Natural killer cell (primary cell): ENCODE results near the gene ABCB9. TPM values are rescaled to one million over a fixed set of nuclear protein-coding genes. Genes with fewer than 3 reads are reported as not detected.

Experiments used
- ATAC-seq, 3 donors: fragments of 150-1000 bp in 2 of 3; fragments of 200-7000 bp in 1 of 3; cut with Tn5 transposase; 1 replicate in 1 of 3; 2 replicates in 2 of 3; pipeline ENCODE4 v1.10.0; 2021; ENCODE audit warnings: mild to moderate bottlenecking in 2 of 3, moderate library complexity in 2 of 3
- DNase-seq, 2 donors: peaks; one replicate each; pipeline versions ENCODE4 v3.0.0 to v3.0.0-alpha.2; 2013 to 2021; ENCODE audit warnings: mixed read lengths in 1 of 2
- H3K27ac ChIP-seq: one replicate; pipeline ENCODE4 v1.5.1; 2013; ENCODE audit warnings: mild to moderate bottlenecking, low read length
- H3K27me3 ChIP-seq: one replicate; pipeline ENCODE4 v1.6.1; 2013; ENCODE audit warnings: low read length; ENCODE audit not compliant: control insufficient read depth, insufficient read depth
- H3K36me3 ChIP-seq: one replicate; pipeline ENCODE4 v1.6.1; 2013; ENCODE audit warnings: low read length; ENCODE audit not compliant: control insufficient read depth, insufficient read depth
- H3K4me1 ChIP-seq: one replicate; pipeline ENCODE4 v1.6.1; 2013; ENCODE audit warnings: low read length; ENCODE audit not compliant: control insufficient read depth, insufficient read depth
- H3K4me3 ChIP-seq: one replicate; pipeline ENCODE4 v1.5.1; 2013; ENCODE audit warnings: low read length
- H3K9me3 ChIP-seq: one replicate; pipeline ENCODE4 v1.6.1; 2013; ENCODE audit warnings: low read length; ENCODE audit not compliant: control insufficient read depth, insufficient read depth
- H3K27ac Mint-ChIP-seq, 2 donors: one replicate each; pipeline ENCODE4 v1.8.0; 2022; ENCODE audit warnings: mild to moderate bottlenecking in 2 of 2, mixed read lengths in 2 of 2, moderate library complexity in 1 of 2
- H3K27me3 Mint-ChIP-seq, 2 donors: one replicate each; pipeline ENCODE4 v1.8.0; 2022; ENCODE audit warnings: low read depth in 2 of 2, mixed read lengths in 2 of 2
- H3K36me3 Mint-ChIP-seq: one replicate; pipeline ENCODE4 v1.8.0; 2022; ENCODE audit warnings: mixed read lengths
- H3K4me1 Mint-ChIP-seq, 2 donors: one replicate each; pipeline ENCODE4 v1.8.0; 2022; ENCODE audit warnings: mixed read lengths in 2 of 2
- H3K4me3 Mint-ChIP-seq: one replicate; pipeline ENCODE4 v1.8.0; 2022; ENCODE audit warnings: mild to moderate bottlenecking, moderate library complexity, mixed read lengths
- H3K9me3 Mint-ChIP-seq, 2 donors: one replicate each; pipeline ENCODE4 v1.8.0; 2022; ENCODE audit warnings: mixed read lengths in 2 of 2
- WGBS: methylation state at CpG from one replicate; pipeline ENCODE4 v1.1.7; 2013; ENCODE audit warnings: missing lambda C conversion rate; ENCODE audit not compliant: insufficient coverage; 5-methylcytosine and 5-hydroxymethylcytosine counted together
- intact Hi-C: fragments of 100-400 bp; cut with micrococcal nuclease; formaldehyde crosslinking; loops from one replicate; pipeline ENCODE4 v1.14.2; 2022
- total RNA-seq, 4 donors: library from RNA; stranded (reverse); fragments of 120-200 nt in 1 of 4; gene quantifications; one replicate each; pipeline versions ENCODE4 v1.2.3 to v1.2.4, GENCODE V29; 2013 to 2022
- TF ChIP-seq, protein P1 (sequence below): fragments of 200-600 bp; IDR thresholded peaks from one replicate; pipeline ENCODE4 v1.8.0; 2022; ENCODE audit warnings: antibody characterized with exemption

ABCB9 gene
- total RNA-seq, 3 donors from 2014 or later (not counting 1 experiment from before 2014, with no cell fraction given): 2.4 to 4.0 (median 3.3) TPM

- Histone ChIP-seq H3K36me3 (no peaks in the 10 kb centered on the region), H3K27me3 (no peaks in the 10 kb centered on the region), H3K4me1 (peaks cover 3% of the 10 kb centered on the region), H3K4me3 (no peak overlapping the region), H3K27ac (no peak overlapping the region), H3K9me3 (no peaks in the 10 kb centered on the region)
- H3K36me3 Mint-ChIP-seq: no peaks in the 10 kb centered on the region
- 67% methylated on average over 2 of the region's 3 CpGs for WGBS
- H3K4me1 Mint-ChIP-seq: peaks cover 0 to 4% of the 10 kb centered on the region in 2 donors
- no peaks in the 10 kb centered on the region for H3K27me3 Mint-ChIP-seq
- H3K9me3 Mint-ChIP-seq: no peaks in the 10 kb centered on the region
- ATAC-seq (no peak), DNase-seq (no peak)
- intact Hi-C loops: loop anchor here (2.0 kb wide), 1 partner anchor 16 kb away; no protein-coding TSS in a partner anchor
- H3K27ac Mint-ChIP-seq: no peak overlapping the region
- no peak overlapping the region for H3K4me3 Mint-ChIP-seq
- TF ChIP-seq, protein P1, sequence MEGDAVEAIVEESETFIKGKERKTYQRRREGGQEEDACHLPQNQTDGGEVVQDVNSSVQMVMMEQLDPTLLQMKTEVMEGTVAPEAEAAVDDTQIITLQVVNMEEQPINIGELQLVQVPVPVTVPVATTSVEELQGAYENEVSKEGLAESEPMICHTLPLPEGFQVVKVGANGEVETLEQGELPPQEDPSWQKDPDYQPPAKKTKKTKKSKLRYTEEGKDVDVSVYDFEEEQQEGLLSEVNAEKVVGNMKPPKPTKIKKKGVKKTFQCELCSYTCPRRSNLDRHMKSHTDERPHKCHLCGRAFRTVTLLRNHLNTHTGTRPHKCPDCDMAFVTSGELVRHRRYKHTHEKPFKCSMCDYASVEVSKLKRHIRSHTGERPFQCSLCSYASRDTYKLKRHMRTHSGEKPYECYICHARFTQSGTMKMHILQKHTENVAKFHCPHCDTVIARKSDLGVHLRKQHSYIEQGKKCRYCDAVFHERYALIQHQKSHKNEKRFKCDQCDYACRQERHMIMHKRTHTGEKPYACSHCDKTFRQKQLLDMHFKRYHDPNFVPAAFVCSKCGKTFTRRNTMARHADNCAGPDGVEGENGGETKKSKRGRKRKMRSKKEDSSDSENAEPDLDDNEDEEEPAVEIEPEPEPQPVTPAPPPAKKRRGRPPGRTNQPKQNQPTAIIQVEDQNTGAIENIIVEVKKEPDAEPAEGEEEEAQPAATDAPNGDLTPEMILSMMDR: no peak
Observed at GRCh38 chr12:122934722-122935121, 31.5 kb downstream of the ABCB9 start.

GRCh38 chr12:122932207-122932606 lies 34.1 kb downstream of the ABCB9 start:
- 86% methylated on average over 8 of the region's 8 CpGs for WGBS

DNA sequence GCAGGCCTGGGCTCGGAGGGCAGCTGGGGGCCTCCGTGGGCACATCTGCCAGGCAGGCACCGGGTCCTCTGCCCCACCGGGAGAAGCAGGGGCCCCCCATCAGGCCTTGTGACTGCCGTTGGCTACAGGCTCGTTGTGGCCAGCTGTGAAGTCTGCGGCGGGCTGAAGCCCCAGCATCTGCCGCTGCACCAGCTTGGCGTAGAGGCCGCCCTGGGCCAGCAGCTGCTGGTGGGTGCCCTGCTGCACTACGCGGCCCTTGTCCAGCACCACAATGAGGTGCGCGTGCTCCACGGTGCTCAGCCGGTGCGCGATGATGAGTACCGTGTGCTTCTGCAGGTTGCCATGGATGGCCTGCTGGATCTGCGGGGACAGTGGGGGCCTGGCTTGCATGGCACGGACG lies 36.5 kb downstream of the ABCB9 start:
- H3K36me3 Mint-ChIP-seq: no peaks in the 10 kb centered on the region
- ATAC-seq: no peak
- TF ChIP-seq, protein P1: no peak

More at GRCh38 chr12:122932207-122932606, 34.1 kb downstream of the ABCB9 start:
- intact Hi-C loops: no loop called here
- peaks cover 11% of the 10 kb centered on the region for H3K4me1 ChIP-seq
- no peaks in the 10 kb centered on the region for H3K36me3 Mint-ChIP-seq
- H3K27me3 Mint-ChIP-seq: no peaks in the 10 kb centered on the region
- no peak overlapping the region for H3K27ac ChIP-seq
- H3K27ac Mint-ChIP-seq: no peak overlapping the region
- no peak for DNase-seq
- no peak overlapping the region for H3K4me3 Mint-ChIP-seq
- no peaks in the 10 kb centered on the region for H3K9me3 ChIP-seq
- H3K36me3 ChIP-seq: no peaks in the 10 kb centered on the region
- no peaks in the 10 kb centered on the region for H3K9me3 Mint-ChIP-seq
- TF ChIP-seq, protein P1: no peak
- H3K4me3 ChIP-seq: no peak overlapping the region
- no peaks in the 10 kb centered on the region for H3K27me3 ChIP-seq
- H3K4me1 Mint-ChIP-seq: peaks cover 0 to 8% of the 10 kb centered on the region in 2 donors
- ATAC-seq: no peak

GRCh38 chr12:122929148-122929538 lies 37.1 kb downstream of the ABCB9 start:
- no peaks in the 10 kb centered on the region for H3K36me3 Mint-ChIP-seq
- Histone ChIP-seq H3K36me3 (no peaks in the 10 kb centered on the region), H3K27ac (no peak overlapping the region), H3K9me3 (no peaks in the 10 kb centered on the region), H3K27me3 (no peaks in the 10 kb centered on the region), H3K4me1 (peaks cover 11% of the 10 kb centered on the region), H3K4me3 (no peak overlapping the region)
- H3K9me3 Mint-ChIP-seq: no peaks in the 10 kb centered on the region
- intact Hi-C loops: no loop called here
- peaks cover 0 to 13% of the 10 kb centered on the region in 2 donors for H3K4me1 Mint-ChIP-seq
- no peak overlapping the region for H3K27ac Mint-ChIP-seq
- no peak overlapping the region for H3K4me3 Mint-ChIP-seq
- 97% methylated on average over 14 of the region's 14 CpGs for WGBS
- ATAC-seq: no peak
- H3K27me3 Mint-ChIP-seq: no peaks in the 10 kb centered on the region
- no peak for DNase-seq
- TF ChIP-seq, protein P1: no peak

More for the DNA sequence above, 36.5 kb downstream of the ABCB9 start:
- Mint-ChIP-seq H3K9me3 (no peaks in the 10 kb centered on the region), H3K27me3 (no peaks in the 10 kb centered on the region), H3K4me3 (no peak overlapping the region), H3K27ac (no peak overlapping the region), H3K4me1 (peaks cover 0 to 13% of the 10 kb centered on the region in 2 donors)
- DNase-seq: no peak
- intact Hi-C loops: no loop called here
- 95% methylated on average over 23 of the region's 23 CpGs for WGBS
- Histone ChIP-seq H3K36me3 (no peaks in the 10 kb centered on the region), H3K27ac (no peak overlapping the region), H3K4me1 (peaks cover 11% of the 10 kb centered on the region), H3K9me3 (no peaks in the 10 kb centered on the region), H3K4me3 (no peak overlapping the region), H3K27me3 (no peaks in the 10 kb centered on the region)
